SK-N-MC (cell line): ENCODE results near the gene CD200.

ENCODE experiments used
- DNase-seq: peaks from one replicate; pipeline ENCODE4 v3.0.0-alpha.2; 2011; ENCODE audit warnings: low read depth, low spot score
- H3K27ac ChIP-seq: fragments of 200-600 bp; sonication (generic); 2 replicates; pipeline ENCODE4 v1.5.1; 2016; ENCODE audit warnings: mixed run types
- H3K36me3 ChIP-seq: fragments of 200-600 bp; sonication (generic); 2 replicates; pipeline ENCODE4 v1.6.1; 2017; ENCODE audit warnings: antibody characterized with exemption, low read length, mixed read lengths; ENCODE audit not compliant: insufficient read depth
- H3K4me3 ChIP-seq: fragments of 200-600 bp; sonication (generic); 2 replicates; pipeline ENCODE4 v1.5.1; 2016
- H3K9ac ChIP-seq: fragments of 200-600 bp; sonication (generic); 2 replicates; pipeline ENCODE4 v1.8.0; 2017; ENCODE audit warnings: mixed run types, mixed read lengths; ENCODE audit not compliant: insufficient read length
- H3K9me3 ChIP-seq: fragments of 200-600 bp; sonication (generic); 2 replicates; pipeline ENCODE4 v1.6.1; 2017; ENCODE audit warnings: low read depth, mild to moderate bottlenecking, antibody characterized with exemption, low read length, moderate library complexity, mixed read lengths
- EZH2 ChIP-seq: fragments of 200-600 bp; sonication (generic); IDR thresholded peaks from one replicate; pipeline ENCODE4 v1.6.1; 2017; ENCODE audit warnings: antibody characterized with exemption
- FOXP2 ChIP-seq: optimal IDR thresholded peaks from 2 replicates; pipeline ENCODE3; 2011; ENCODE audit warnings: mild to moderate bottlenecking, moderate library complexity; ENCODE audit not compliant: insufficient read depth; ENCODE audit errors: extremely low read length, control extremely low read depth
- POLR2AphosphoS5 ChIP-seq: IDR thresholded peaks from 2 replicates; pipeline ENCODE4 v1.6.1; 2012; ENCODE audit warnings: mild to moderate bottlenecking, low read depth, low read length, borderline replicate concordance

The CD200 gene

DNA sequence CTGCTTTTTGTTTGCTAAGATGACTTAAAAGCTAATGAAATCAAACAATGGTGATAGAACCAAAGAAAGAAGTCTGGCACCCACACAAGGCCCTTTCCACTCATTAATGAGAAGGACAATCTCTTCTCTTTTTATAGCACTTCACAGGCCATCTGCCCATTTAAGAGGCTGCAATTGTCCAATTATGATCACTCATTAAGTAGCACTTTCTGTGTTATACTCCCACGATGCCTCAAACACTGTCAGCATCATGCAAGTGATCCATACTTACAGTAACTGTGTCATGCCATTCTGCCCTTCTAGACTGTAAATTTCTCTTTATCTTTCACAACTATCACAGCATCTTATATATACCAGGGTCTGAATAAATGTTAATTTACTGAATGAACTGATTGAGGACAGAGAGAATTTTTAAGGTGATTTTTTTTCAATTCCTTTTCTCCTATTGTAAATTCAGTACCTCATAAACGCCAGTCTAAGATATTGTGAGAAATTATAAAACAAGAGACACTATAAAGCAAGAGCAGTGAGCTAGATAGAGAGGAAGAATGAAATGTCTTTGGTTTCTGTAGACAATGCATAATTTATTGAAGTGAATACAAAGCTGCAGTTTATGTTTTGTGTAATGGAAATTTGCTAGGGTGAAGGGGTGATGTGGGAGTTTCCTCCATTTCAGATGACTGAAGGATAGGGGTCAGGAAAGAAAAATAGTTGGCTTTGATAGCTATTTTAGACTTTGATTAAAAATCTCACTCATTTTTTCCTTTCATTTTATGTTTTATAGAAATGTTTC is 17.3 kb downstream of the CD200 start:
- Histone ChIP-seq H3K9me3 (no peaks in the 10 kb centered on the region), H3K27ac (no peak overlapping the region), H3K4me3 (no peak overlapping the region), H3K36me3 (no peaks in the 10 kb centered on the region), H3K9ac (no peak overlapping the region)
- TF ChIP-seq FOXP2: no peak
- TF ChIP-seq EZH2: no peak
- no peak for TF ChIP-seq POLR2AphosphoS5
- no peak for DNase-seq

- no peaks in the 10 kb centered on the region for H3K9me3 ChIP-seq
- no peak overlapping the region for H3K9ac ChIP-seq
- no peak overlapping the region for H3K27ac ChIP-seq
- TF ChIP-seq EZH2 (no peak), FOXP2 (no peak), POLR2AphosphoS5 (no peak)
- DNase-seq: no peak
- H3K4me3 ChIP-seq: no peak overlapping the region
- H3K36me3 ChIP-seq: no peaks in the 10 kb centered on the region
These were observed 18.1 kb downstream of the CD200 start for GRCh38 chr3:112351036-112351435.

- no peak overlapping the region for H3K27ac ChIP-seq
- TF ChIP-seq EZH2: no peak
- TF ChIP-seq POLR2AphosphoS5: no peak
- TF ChIP-seq FOXP2: no peak
- no peaks in the 10 kb centered on the region for H3K9me3 ChIP-seq
- no peaks in the 10 kb centered on the region for H3K36me3 ChIP-seq
- H3K9ac ChIP-seq: no peak overlapping the region
- H3K4me3 ChIP-seq: no peak overlapping the region
- no peak for DNase-seq
These were observed 18.9 kb downstream of the CD200 start for GRCh38 chr3:112351823-112352222.

- no peak overlapping the region for H3K27ac ChIP-seq
- H3K9me3 ChIP-seq: no peaks in the 10 kb centered on the region
- no peak for DNase-seq
- H3K4me3 ChIP-seq: no peak overlapping the region
- no peaks in the 10 kb centered on the region for H3K36me3 ChIP-seq
- TF ChIP-seq EZH2 (no peak), POLR2AphosphoS5 (no peak), FOXP2 (no peak)
- H3K9ac ChIP-seq: no peak overlapping the region
These were observed 19.8 kb downstream of the CD200 start for GRCh38 chr3:112352720-112353119.

DNA sequence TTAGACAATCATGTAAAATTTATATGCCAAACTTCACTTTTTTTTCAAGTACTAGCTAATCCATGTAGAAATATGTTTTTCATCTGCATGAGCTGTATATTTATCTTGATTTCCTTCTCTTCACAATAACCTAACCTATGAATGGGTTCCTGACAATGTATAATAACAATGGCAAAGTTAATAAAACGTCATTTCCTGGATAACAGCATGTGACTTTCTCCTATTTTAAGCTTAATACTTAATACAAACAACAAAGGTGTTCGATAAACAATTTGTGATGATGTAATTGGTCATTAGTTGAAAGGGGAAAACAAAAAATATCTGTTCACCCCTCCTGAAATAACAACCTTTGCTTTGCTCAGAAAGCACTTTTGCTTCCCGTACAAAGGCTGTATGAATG is 20.4 kb downstream of the CD200 start:
- TF ChIP-seq FOXP2 (no peak), POLR2AphosphoS5 (no peak), EZH2 (no peak)
- Histone ChIP-seq H3K36me3 (no peaks in the 10 kb centered on the region), H3K4me3 (no peak overlapping the region), H3K9ac (no peak overlapping the region), H3K9me3 (no peaks in the 10 kb centered on the region), H3K27ac (no peak overlapping the region)
- DNase-seq: no peak

DNA sequence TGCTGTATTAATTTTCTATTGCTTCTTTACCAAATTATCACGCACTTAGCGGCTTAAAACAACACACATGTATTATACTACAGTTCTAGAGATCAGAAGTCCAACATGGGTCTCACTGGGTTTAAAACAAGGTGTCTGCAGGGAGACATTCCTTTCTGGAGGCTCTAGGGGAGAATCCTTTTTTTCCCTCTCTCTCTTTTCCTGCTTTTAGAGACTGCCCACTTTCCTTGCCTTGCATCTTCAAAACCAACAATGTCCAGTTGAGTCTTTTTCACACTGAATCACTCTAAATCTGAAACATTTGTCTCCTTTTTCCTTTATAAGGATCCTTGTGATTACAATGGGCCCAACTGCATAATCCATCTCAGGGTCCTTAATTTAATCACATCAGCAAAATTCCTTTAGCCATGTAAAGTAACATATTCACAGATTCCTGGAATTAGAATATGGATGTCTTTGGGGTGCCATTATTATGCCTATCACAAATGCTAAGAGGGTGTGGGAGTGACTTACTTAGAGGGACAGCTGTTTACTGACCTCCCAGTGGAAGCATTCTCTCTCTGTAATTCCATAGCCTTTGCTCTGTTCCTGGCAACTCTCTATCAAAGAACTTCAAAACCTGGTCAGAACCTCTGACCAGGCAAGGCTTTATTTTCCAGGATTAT is 21.8 kb downstream of the CD200 start:
- no peak overlapping the region for H3K4me3 ChIP-seq
- DNase-seq: no peak
- H3K9me3 ChIP-seq: no peaks in the 10 kb centered on the region
- no peaks in the 10 kb centered on the region for H3K36me3 ChIP-seq
- TF ChIP-seq FOXP2: no peak
- TF ChIP-seq EZH2: no peak
- TF ChIP-seq POLR2AphosphoS5: no peak
- no peak overlapping the region for H3K9ac ChIP-seq
- no peak overlapping the region for H3K27ac ChIP-seq

DNA sequence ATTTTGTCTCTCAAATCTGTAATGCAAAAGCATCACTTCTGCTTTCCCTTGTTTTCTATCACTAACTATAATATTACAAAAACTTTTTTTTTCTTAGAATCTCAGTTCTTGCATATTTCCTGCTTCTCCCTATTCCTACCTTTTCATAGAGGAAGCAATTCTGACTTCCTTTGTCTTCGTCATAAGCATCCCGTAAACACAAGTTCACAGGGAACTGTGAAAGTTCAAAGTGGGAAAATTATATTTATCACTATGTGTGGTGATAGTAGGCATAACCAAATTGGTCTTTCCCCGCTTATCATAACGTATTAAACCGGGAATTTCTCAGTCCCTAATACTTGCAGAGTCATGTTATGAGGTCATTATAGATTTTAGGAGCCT is 22.3 kb downstream of the CD200 start:
- Histone ChIP-seq H3K9me3 (no peaks in the 10 kb centered on the region), H3K27ac (no peak overlapping the region), H3K36me3 (no peaks in the 10 kb centered on the region), H3K4me3 (no peak overlapping the region), H3K9ac (no peak overlapping the region)
- no peak for DNase-seq
- no peak for TF ChIP-seq POLR2AphosphoS5
- no peak for TF ChIP-seq EZH2
- no peak for TF ChIP-seq FOXP2

GRCh38 chr3:112357930-112358780 is 25.2 kb downstream of the CD200 start:
- Histone ChIP-seq H3K27ac (no peak overlapping the region), H3K9me3 (no peaks in the 10 kb centered on the region), H3K9ac (no peak overlapping the region), H3K36me3 (no peaks in the 10 kb centered on the region), H3K4me3 (no peak overlapping the region)
- TF ChIP-seq EZH2 (no peak), POLR2AphosphoS5 (no peak), FOXP2 (no peak)
- DNase-seq: no peak
